K562 (cell line): Measurements from ENCODE around the gene EXOC4.

Experiments
- CTCF ChIP-seq, 3 experiments: IDR thresholded peaks in 2 of 3; conservative IDR thresholded peaks in 1 of 3; 2 replicates each; pipeline ENCODE4 v1.5.1; 2011 to 2012; ENCODE audit warnings: low read length in 3 of 3, mild to moderate bottlenecking in 3 of 3, control low read depth in 2 of 3, improper control_type of control experiment in 1 of 3, inconsistent platforms in 1 of 3, low read depth in 1 of 3, mixed read lengths in 1 of 3, moderate library complexity in 1 of 3; ENCODE audit not compliant: insufficient read depth in 2 of 3
- GMEB1 ChIP-seq: fragments of 250-450 bp; sonication (Bioruptor Pico); IDR thresholded peaks from 2 replicates; pipeline ENCODE4 v1.4.0; 2020; ENCODE audit warnings: mild to moderate bottlenecking
- RBM22 ChIP-seq: fragments of 200-400 bp; formaldehyde crosslinking; IDR thresholded peaks from 2 replicates; pipeline ENCODE4 v1.6.1; 2018; ENCODE audit warnings: low read length, low read depth; ENCODE audit not compliant: poor library complexity, severe bottlenecking
- RCOR1 ChIP-seq, 2 experiments: IDR thresholded peaks; 2 replicates each; pipeline ENCODE4 v1.6.1; 2012; ENCODE audit warnings: low read depth in 2 of 2, low read length in 2 of 2, borderline replicate concordance in 1 of 2, improper control_type of control experiment in 1 of 2
- RERE ChIP-seq: sonication (generic); formaldehyde crosslinking; IDR thresholded peaks from 2 replicates; pipeline ENCODE4 v1.8.0; 2023; ENCODE audit warnings: missing genetic modification reagents, mild to moderate bottlenecking, borderline replicate concordance
- ZBTB2 ChIP-seq: fragments of 450-650 bp; IDR thresholded peaks from 2 replicates; pipeline ENCODE4 v1.6.1; 2016; ENCODE audit warnings: antibody characterized with exemption
- ZNF274 ChIP-seq: IDR thresholded peaks from 2 replicates; pipeline ENCODE4 v1.6.1; 2011; ENCODE audit warnings: low read depth, mild to moderate bottlenecking, low read length, moderate library complexity, borderline replicate concordance

GRCh38 chr7:133782470-133782869 lies 529.6 kb downstream of the EXOC4 start:
- TF ChIP-seq ZNF274 (no peak), RBM22 (no peak), RERE (CRISPR knock-in tag) (no peak), RCOR1 (IDR thresholded peaks at IDR 0.05; ENCODE audit: borderline replicate concordance in 1 of 2, low read depth in 2 of 2, low read length in 2 of 2) (no peak), GMEB1 (CRISPR knock-in tag) (no peak), CTCF (IDR thresholded peaks at IDR 0.05 in 2 of 3, conservative IDR thresholded peaks at IDR 0.05 in 1 of 3; ENCODE audit: insufficient read depth in 2 of 3, low read depth in 1 of 3, low read length in 3 of 3) (no peak), ZBTB2 (no peak)
